Neural cell (in vitro differentiated cells): ENCODE measurements around the gene MMP15. TPM values are rescaled to one million over a fixed set of nuclear protein-coding genes. Genes with fewer than 3 reads are reported as not detected.
"Not testable (repeated sequence)": the region's sequence is repeated elsewhere in the genome, so short reads cannot be mapped to it uniquely, and the experiment has no call there.

Source experiments
- H2AFZ ChIP-seq: fragments of 200-600, 300-800 bp; sonication (generic), shearing (Covaris generic); 2 replicates; pipeline ENCODE4 v1.6.0; 2014; ENCODE audit warnings: low read depth, mild to moderate bottlenecking, antibody characterized with exemption, low read length, moderate library complexity
- H3F3A ChIP-seq: fragments of 200-600 bp; shearing (Covaris generic); 2 replicates; pipeline ENCODE4 v1.6.1; 2016; ENCODE audit warnings: mild to moderate bottlenecking, moderate library complexity, mixed read lengths, antibody characterized with exemption, low read length; ENCODE audit not compliant: insufficient read depth, poor library complexity, severe bottlenecking
- H3K27ac ChIP-seq: fragments of 200-600, 300-800 bp; sonication (generic), shearing (Covaris generic); 2 replicates; pipeline ENCODE4 v1.5.1; 2014; ENCODE audit warnings: mild to moderate bottlenecking, low read length, moderate library complexity
- H3K27me3 ChIP-seq: fragments of 300-800, 200-600 bp; sonication (generic), shearing (Covaris generic); 2 replicates; pipeline ENCODE4 v1.6.0; 2014; ENCODE audit warnings: mild to moderate bottlenecking, low read depth, low read length, moderate library complexity; ENCODE audit not compliant: insufficient read depth
- H3K36me3 ChIP-seq: fragments of 300-800, 200-600 bp; sonication (generic), shearing (Covaris generic); 2 replicates; pipeline ENCODE4 v1.5.1; 2014; ENCODE audit warnings: mild to moderate bottlenecking, antibody characterized with exemption, low read length, moderate library complexity; ENCODE audit not compliant: insufficient read depth
- H3K4me2 ChIP-seq: fragments of 300-800, 200-600 bp; sonication (generic), shearing (Covaris generic); 2 replicates; pipeline ENCODE4 v1.6.0; 2014; ENCODE audit warnings: mild to moderate bottlenecking, low read length
- H3K4me3 ChIP-seq: fragments of 300-800, 200-600 bp; sonication (generic), shearing (Covaris generic); 2 replicates; pipeline ENCODE4 v1.5.1; 2014; ENCODE audit warnings: mild to moderate bottlenecking, low read length, moderate library complexity
- H3K79me2 ChIP-seq: fragments of 200-600 bp; shearing (Covaris generic); replicated peaks from 2 replicates; pipeline ENCODE4 v1.6.0; 2014; ENCODE audit warnings: mild to moderate bottlenecking, low read length, moderate library complexity; ENCODE audit not compliant: insufficient read depth
- H3K9ac ChIP-seq: fragments of 300-800, 200-600 bp; sonication (generic), shearing (Covaris generic); 2 replicates; pipeline ENCODE4 v1.6.1; 2016; ENCODE audit warnings: mild to moderate bottlenecking, low read length, mixed read lengths
- H3K9me2 ChIP-seq: fragments of 200-600 bp; shearing (Covaris generic); 2 replicates; pipeline ENCODE4 v1.6.1; 2016; ENCODE audit warnings: mild to moderate bottlenecking, low read length, mixed read lengths; ENCODE audit not compliant: insufficient read depth
- H3K9me3 ChIP-seq: fragments of 200-600, 300-800 bp; sonication (generic), shearing (Covaris generic); 2 replicates; pipeline ENCODE4 v1.6.1; 2016; ENCODE audit warnings: mild to moderate bottlenecking, mixed run types, low read length, moderate library complexity, mixed read lengths
- H4K20me1 ChIP-seq: fragments of 200-600 bp; shearing (Covaris generic); 2 replicates; pipeline ENCODE4 v1.6.1; 2016; ENCODE audit warnings: mild to moderate bottlenecking, mixed run types; ENCODE audit not compliant: insufficient read depth
- CTCF ChIP-seq: fragments of 450-650 bp; IDR thresholded peaks from 2 replicates; pipeline ENCODE4 v1.5.1; 2014; ENCODE audit warnings: antibody characterized with exemption, mild to moderate bottlenecking, moderate library complexity; ENCODE audit not compliant: poor library complexity, severe bottlenecking
- EP300 ChIP-seq: fragments of 450-650 bp; conservative IDR thresholded peaks from 2 replicates; pipeline ENCODE4 v1.6.1; 2014; ENCODE audit warnings: antibody characterized with exemption, mild to moderate bottlenecking, moderate library complexity; ENCODE audit not compliant: poor library complexity, severe bottlenecking
- EZH2 ChIP-seq: fragments of 200-600, 300-800 bp; shearing (Covaris generic), sonication (generic); IDR thresholded peaks from 2 replicates; pipeline ENCODE4 v1.6.1; 2014; ENCODE audit warnings: antibody characterized with exemption, low read length, borderline replicate concordance, mild to moderate bottlenecking; ENCODE audit not compliant: insufficient read depth, poor library complexity, severe bottlenecking
- MXI1 ChIP-seq: fragments of 450-650 bp; conservative IDR thresholded peaks from 2 replicates; pipeline ENCODE4 v1.6.1; 2014; ENCODE audit warnings: antibody characterized with exemption, mild to moderate bottlenecking; ENCODE audit not compliant: poor library complexity, severe bottlenecking
- POLR2AphosphoS5 ChIP-seq: IDR thresholded peaks from 2 replicates; pipeline ENCODE4 v1.6.1; 2012
- RAD21 ChIP-seq: fragments of 450-650 bp; conservative IDR thresholded peaks from 2 replicates; pipeline ENCODE4 v1.6.1; 2014; ENCODE audit warnings: antibody characterized with exemption, mild to moderate bottlenecking, moderate library complexity
- REST ChIP-seq: IDR thresholded peaks from 2 replicates; pipeline ENCODE4 v1.6.1; 2012; ENCODE audit warnings: borderline replicate concordance
- SMC3 ChIP-seq: fragments of 450-650 bp; conservative IDR thresholded peaks from 2 replicates; pipeline ENCODE4 v1.6.1; 2014; ENCODE audit warnings: antibody characterized with exemption, mild to moderate bottlenecking, moderate library complexity; ENCODE audit not compliant: poor library complexity
- TAF1 ChIP-seq: IDR thresholded peaks from 2 replicates; pipeline ENCODE4 v1.6.1; 2012; ENCODE audit warnings: low read depth
- polyA plus RNA-seq: library from polyadenylated mRNA; depleted of rRNA; stranded (reverse); fragments of >200 nt; gene quantifications from 2 replicates; pipeline ENCODE4 v1.2.3, GENCODE V29; 2014

Gene MMP15
- polyA plus RNA-seq, 1 donor from 2014 or later, result 18.5 TPM

DNA sequence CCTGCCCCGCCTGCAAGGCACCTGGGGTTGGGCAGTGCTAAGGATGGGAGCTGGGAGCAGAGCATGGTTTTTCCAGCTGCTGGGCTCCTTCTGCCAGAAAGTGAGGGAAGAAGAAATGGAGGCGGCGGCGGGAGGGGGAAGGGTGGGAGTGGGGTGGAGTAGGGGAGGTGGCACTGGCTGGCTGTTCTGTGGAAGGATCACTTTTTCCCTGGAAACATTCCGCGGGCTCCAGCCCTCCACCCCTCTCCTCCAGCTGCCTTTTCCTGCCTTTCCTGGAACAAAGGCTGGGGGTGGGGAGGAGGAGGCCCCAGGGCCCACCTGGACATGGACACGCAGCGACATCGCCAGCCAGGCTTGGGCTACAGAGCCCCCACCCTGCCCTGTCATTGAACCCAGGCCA, 62.5 kb downstream of the MMP15 start:
- Histone ChIP-seq H2AFZ (no peak overlapping the region), H3K4me3 (no peak overlapping the region), H3K27ac (no peak overlapping the region), H4K20me1 (no peaks in the 10 kb centered on the region), H3K9me2 (no peaks in the 10 kb centered on the region), H3K4me2 (no peak overlapping the region), H3K27me3 (no peaks in the 10 kb centered on the region), H3F3A (no peaks in the 10 kb centered on the region), H3K36me3 (no peaks in the 10 kb centered on the region), H3K9me3 (no peaks in the 10 kb centered on the region), H3K79me2 (no peaks in the 10 kb centered on the region), H3K9ac (no peak overlapping the region)
- TF ChIP-seq EP300 (no peak), SMC3 (no peak), EZH2 (no peak), RAD21 (no peak), TAF1 (no peak), REST (no peak), CTCF (no peak), MXI1 (no peak), POLR2AphosphoS5 (no peak)

- not testable (repeated sequence) for H3K36me3 ChIP-seq, H3K9me3 ChIP-seq, H3K27me3 ChIP-seq, H3K9me2 ChIP-seq, H2AFZ ChIP-seq, H3K27ac ChIP-seq, H3K79me2 ChIP-seq, H4K20me1 ChIP-seq, H3F3A ChIP-seq, H3K9ac ChIP-seq, H3K4me3 ChIP-seq, H3K4me2 ChIP-seq
Measured at GRCh38 chr16:58090396-58090795, 64.8 kb downstream of the MMP15 start.

DNA sequence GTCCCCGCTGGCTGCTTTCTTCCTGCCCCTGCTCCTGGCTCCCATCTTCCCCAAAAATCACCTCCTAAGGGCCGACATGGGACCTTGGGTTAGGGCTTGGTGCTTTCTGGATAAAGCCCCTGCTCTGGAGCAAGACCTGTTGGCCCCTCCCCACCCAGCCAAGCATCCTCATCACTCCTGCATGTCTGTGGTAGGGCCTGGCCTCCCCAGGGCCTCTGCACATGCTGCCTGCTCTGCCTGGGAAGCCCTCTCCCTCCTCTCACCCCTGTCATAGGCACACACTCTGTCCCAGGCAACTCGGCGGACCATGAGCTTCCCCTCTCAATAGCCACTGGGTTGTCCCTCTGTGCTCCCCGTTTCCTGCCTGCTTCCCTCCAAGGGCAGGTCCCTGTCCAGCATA, 68.5 kb downstream of the MMP15 start:
- H3K9ac ChIP-seq, result no peak overlapping the region
- no peaks in the 10 kb centered on the region for H4K20me1 ChIP-seq
- H3K4me3 ChIP-seq, result no peak overlapping the region
- H3K9me3 ChIP-seq, result no peaks in the 10 kb centered on the region
- no peak overlapping the region for H3K27ac ChIP-seq
- no peaks in the 10 kb centered on the region for H3K9me2 ChIP-seq
- H3F3A ChIP-seq, result no peaks in the 10 kb centered on the region
- no peak for TF ChIP-seq REST
- TF ChIP-seq MXI1, result no peak
- no peak for TF ChIP-seq EP300
- TF ChIP-seq SMC3, result no peak
- no peak for TF ChIP-seq POLR2AphosphoS5
- TF ChIP-seq EZH2, result no peak
- TF ChIP-seq RAD21, result no peak
- no peak for TF ChIP-seq CTCF
- TF ChIP-seq TAF1, result no peak
- no peak overlapping the region for H2AFZ ChIP-seq
- H3K27me3 ChIP-seq, result no peaks in the 10 kb centered on the region
- no peak overlapping the region for H3K4me2 ChIP-seq
- H3K79me2 ChIP-seq, result no peaks in the 10 kb centered on the region
- no peaks in the 10 kb centered on the region for H3K36me3 ChIP-seq
